Endodermal cell (in vitro differentiated cells): Measurements from ENCODE around the gene CD34. TPM values are rescaled to one million over a fixed set of nuclear protein-coding genes. Genes with fewer than 3 reads are reported as not detected.
A peak's percentile ranks its signal among the peaks of the same experiment; 100 is the strongest.

Experiments
- DNase-seq: peaks from one replicate; pipeline ENCODE4 v3.0.0-alpha.2; 2017
- H3K27ac ChIP-seq: 2 replicates; pipeline ENCODE4 v1.5.1; 2013; ENCODE audit warnings: mild to moderate bottlenecking, low read depth, low read length, moderate library complexity
- H3K27me3 ChIP-seq: 2 replicates; pipeline ENCODE4 v1.6.1; 2013; ENCODE audit warnings: mild to moderate bottlenecking, low read length, moderate library complexity; ENCODE audit not compliant: insufficient read depth, control insufficient read depth, poor library complexity, severe bottlenecking
- H3K36me3 ChIP-seq: 2 replicates; pipeline ENCODE4 v1.7.0; 2013; ENCODE audit warnings: mild to moderate bottlenecking, low read length, moderate library complexity; ENCODE audit not compliant: control insufficient read depth, insufficient read depth
- H3K4me1 ChIP-seq: one replicate; pipeline ENCODE4 v1.7.0; 2013; ENCODE audit warnings: low read length; ENCODE audit not compliant: control insufficient read depth, insufficient read depth
- H3K4me3 ChIP-seq: 2 replicates; pipeline ENCODE4 v1.5.1; 2013; ENCODE audit warnings: mild to moderate bottlenecking, low read length, moderate library complexity
- H3K9ac ChIP-seq: 2 replicates; pipeline ENCODE4 v1.6.1; 2013; ENCODE audit warnings: mild to moderate bottlenecking, low read length, moderate library complexity; ENCODE audit not compliant: poor library complexity, severe bottlenecking; ENCODE audit errors: extremely low read depth
- H3K9me3 ChIP-seq: 2 replicates; pipeline ENCODE4 v1.6.1; 2013; ENCODE audit warnings: mild to moderate bottlenecking, low read length, moderate library complexity; ENCODE audit not compliant: control insufficient read depth
- H3K27ac Mint-ChIP-seq: 2 replicates; pipeline ENCODE4 v1.8.0; 2020; ENCODE audit warnings: mixed read lengths
- H3K27me3 Mint-ChIP-seq: 2 replicates; pipeline ENCODE4 v1.8.0; 2021; ENCODE audit warnings: mild to moderate bottlenecking, mixed read lengths; ENCODE audit not compliant: insufficient read depth
- H3K36me3 Mint-ChIP-seq: 2 replicates; pipeline ENCODE4 v1.8.0; 2020; ENCODE audit warnings: low read depth, mixed read lengths
- H3K4me1 Mint-ChIP-seq: 2 replicates; pipeline ENCODE4 v1.8.0; 2020; ENCODE audit warnings: mixed read lengths
- H3K4me3 Mint-ChIP-seq: 2 replicates; pipeline ENCODE4 v1.8.0; 2020; ENCODE audit warnings: mild to moderate bottlenecking, moderate library complexity, mixed read lengths
- H3K9me3 Mint-ChIP-seq: 2 replicates; pipeline ENCODE4 v1.8.0; 2020; ENCODE audit warnings: mild to moderate bottlenecking, mixed read lengths
- WGBS, 2 experiments: methylation state at CpG; one replicate each; pipeline versions ENCODE4 v1.1.5 to v1.1.7; 2013; ENCODE audit warnings: missing lambda C conversion rate in 2 of 2, mixed read lengths in 1 of 2; ENCODE audit not compliant: insufficient coverage in 1 of 2, insufficient read length in 1 of 2; 5-methylcytosine and 5-hydroxymethylcytosine counted together
- total RNA-seq, 2 donors: library from RNA; stranded (reverse); fragmentation: NEBNext Ultra II Directional in 1 of 2; extraction: Animal tissue kit (Norgen Biotek cat#: 25700) in 1 of 2; gene quantifications; 2 replicates in 1 of 2; 3 replicates in 1 of 2; pipeline ENCODE4 v1.2.1, GENCODE V29; 2021
- TF ChIP-seq, protein P1 (sequence below): fragments of 200-600 bp; sonication (generic); conservative IDR thresholded peaks from 2 replicates; pipeline ENCODE4 v1.5.0; 2021; ENCODE audit warnings: antibody characterized with exemption, mild to moderate bottlenecking

Gene CD34
- total RNA-seq, 2 donors from 2014 or later, result 1.6 to 6.9 TPM

DNA sequence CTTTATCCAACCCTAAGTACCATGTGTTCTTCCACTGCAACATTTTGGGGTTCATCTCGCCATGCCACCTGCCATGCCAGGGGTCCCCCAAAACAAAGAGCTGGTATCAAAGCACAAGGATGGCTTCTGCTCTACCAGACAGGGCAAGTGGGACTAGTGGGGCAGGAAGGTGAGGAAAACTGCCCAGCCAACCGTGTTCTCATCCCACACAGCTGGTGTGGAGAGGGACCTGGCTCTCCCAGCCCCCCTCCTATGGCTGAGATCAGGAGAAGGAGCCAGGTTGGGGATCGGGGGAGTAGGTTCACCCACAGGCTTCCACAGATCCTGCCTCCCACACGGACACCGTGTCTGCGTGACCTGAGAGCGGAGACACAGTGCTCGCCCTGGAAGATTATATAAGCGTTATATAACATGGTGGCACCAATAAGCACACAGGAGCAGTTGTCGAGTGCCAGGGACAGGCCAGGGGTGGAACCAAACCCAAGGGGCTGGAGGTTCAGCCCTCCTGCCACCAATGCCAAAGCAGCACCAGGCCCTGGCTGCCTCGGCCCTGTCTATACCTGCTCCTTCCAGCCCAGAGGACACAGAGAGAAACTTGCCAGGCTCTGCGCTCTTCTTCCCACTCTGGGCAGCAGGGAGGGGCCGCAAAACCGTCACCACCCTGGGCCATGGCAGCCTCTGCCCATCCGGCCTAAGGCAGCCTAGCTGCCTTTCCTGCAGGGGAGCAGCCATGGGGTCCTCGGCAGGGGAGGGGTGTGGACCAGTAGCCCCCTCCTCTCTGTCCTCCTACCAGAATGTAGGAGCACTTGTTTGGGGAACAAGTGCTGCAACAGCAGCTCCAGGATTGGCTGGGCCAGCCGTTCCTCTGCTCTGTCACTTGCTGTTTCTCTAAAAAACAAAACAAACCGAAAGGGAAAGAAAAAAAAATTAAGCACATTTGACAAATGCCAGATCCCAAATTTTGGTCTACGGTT is 43.5 kb downstream of the CD34 start:
- Histone ChIP-seq H3K4me3 (no peak overlapping the region), H3K9ac (no peak overlapping the region), H3K36me3 (no peaks in the 10 kb centered on the region), H3K27me3 (peaks cover 31% of the 10 kb centered on the region), H3K9me3 (no peaks in the 10 kb centered on the region), H3K4me1 (no peaks in the 10 kb centered on the region), H3K27ac (no peak overlapping the region)
- Mint-ChIP-seq H3K27ac (no peak overlapping the region), H3K36me3 (no peaks in the 10 kb centered on the region), H3K27me3 (peaks cover 21% of the 10 kb centered on the region), H3K4me3 (peak overlapping the region; percentile 62), H3K4me1 (peaks cover 2% of the 10 kb centered on the region), H3K9me3 (no peaks in the 10 kb centered on the region)
- 93 to 94% methylated on average over 13 to 19 of the region's 19 CpGs for WGBS, 2 experiments
- TF ChIP-seq, protein P1, sequence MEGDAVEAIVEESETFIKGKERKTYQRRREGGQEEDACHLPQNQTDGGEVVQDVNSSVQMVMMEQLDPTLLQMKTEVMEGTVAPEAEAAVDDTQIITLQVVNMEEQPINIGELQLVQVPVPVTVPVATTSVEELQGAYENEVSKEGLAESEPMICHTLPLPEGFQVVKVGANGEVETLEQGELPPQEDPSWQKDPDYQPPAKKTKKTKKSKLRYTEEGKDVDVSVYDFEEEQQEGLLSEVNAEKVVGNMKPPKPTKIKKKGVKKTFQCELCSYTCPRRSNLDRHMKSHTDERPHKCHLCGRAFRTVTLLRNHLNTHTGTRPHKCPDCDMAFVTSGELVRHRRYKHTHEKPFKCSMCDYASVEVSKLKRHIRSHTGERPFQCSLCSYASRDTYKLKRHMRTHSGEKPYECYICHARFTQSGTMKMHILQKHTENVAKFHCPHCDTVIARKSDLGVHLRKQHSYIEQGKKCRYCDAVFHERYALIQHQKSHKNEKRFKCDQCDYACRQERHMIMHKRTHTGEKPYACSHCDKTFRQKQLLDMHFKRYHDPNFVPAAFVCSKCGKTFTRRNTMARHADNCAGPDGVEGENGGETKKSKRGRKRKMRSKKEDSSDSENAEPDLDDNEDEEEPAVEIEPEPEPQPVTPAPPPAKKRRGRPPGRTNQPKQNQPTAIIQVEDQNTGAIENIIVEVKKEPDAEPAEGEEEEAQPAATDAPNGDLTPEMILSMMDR, result no peak
- peak; percentile 49 for DNase-seq

DNA sequence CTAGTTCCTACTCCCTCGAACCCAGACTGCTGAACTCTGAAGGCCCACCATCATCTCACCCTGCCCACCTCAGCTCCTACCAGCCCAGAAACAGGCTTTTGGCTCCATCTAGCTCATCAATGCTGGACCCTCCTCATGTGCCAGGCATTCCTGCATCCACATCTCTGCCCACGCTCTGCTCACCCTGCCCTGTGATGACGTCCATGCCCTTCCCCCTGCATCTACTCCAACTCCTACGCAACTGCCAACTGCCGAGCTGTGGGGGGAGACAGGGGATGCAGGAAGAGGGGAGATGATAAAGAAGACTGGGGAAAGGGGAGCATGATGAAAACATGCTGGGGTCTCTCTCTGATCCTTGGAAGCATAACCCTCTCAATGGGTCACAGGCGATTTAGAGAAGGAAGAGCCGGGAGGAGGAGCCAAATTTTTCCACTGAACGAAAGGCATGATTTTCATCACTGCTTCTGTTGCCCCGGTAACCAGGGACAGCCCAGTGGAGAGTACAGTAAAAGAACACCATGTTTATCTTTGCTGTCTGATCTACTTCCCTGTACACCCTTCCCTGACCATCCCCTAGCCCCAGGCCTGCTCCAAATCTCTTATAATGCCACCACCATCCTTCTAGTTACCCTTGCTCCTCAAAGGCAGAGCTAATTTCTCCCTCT is 44.3 kb downstream of the CD34 start:
- Mint-ChIP-seq H3K9me3 (no peaks in the 10 kb centered on the region), H3K4me3 (no peak overlapping the region), H3K36me3 (no peaks in the 10 kb centered on the region), H3K4me1 (peaks cover 2% of the 10 kb centered on the region), H3K27me3 (peaks cover 18% of the 10 kb centered on the region), H3K27ac (no peak overlapping the region)
- Histone ChIP-seq H3K9ac (no peak overlapping the region), H3K36me3 (no peaks in the 10 kb centered on the region), H3K27me3 (peaks cover 31% of the 10 kb centered on the region), H3K4me3 (no peak overlapping the region), H3K4me1 (no peaks in the 10 kb centered on the region), H3K27ac (no peak overlapping the region), H3K9me3 (no peaks in the 10 kb centered on the region)
- WGBS, 2 experiments, result 90 to 93% methylated on average over 4 to 9 of the region's 9 CpGs
- peak; percentile 20 for DNase-seq
- TF ChIP-seq, protein P1, result no peak

DNA sequence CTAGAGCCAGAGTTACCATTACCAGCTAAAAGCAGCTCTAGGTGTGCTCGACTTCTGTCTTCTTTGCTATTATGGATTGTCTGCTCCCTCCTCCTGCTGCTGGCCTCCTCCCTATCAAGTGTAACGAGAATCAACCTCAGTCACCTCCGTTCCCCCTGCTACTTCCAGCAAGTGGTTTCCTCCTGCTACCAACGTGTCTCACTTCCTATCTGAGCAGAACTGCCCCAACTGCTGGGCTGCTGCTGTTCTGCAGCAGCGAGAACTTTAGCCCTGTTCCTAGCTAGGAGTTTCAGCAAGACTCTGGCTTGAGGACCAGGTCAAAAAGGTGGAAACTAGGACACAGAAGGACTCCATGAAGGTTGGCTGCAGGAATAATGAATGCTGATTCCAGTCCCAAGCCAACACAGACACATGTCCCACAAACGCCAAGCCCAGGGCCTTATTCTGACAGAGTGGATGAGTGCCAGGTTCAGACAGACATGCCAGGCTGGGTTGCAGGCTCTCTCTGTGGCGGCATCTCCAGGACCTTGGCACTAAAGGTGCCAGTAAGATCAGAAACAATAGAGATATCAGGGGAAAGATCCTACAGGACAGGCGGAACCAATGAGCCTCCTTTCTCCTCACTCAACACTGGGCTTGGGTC is 46.9 kb downstream of the CD34 start:
- DNase-seq, result peak; percentile 46
- H3K9me3 Mint-ChIP-seq, result no peaks in the 10 kb centered on the region
- H3K4me3 ChIP-seq, result no peak overlapping the region
- H3K36me3 ChIP-seq, result no peaks in the 10 kb centered on the region
- no peak overlapping the region for H3K4me3 Mint-ChIP-seq
- H3K27ac Mint-ChIP-seq, result no peak overlapping the region
- peaks cover 2% of the 10 kb centered on the region for H3K4me1 Mint-ChIP-seq
- no peak overlapping the region for H3K9ac ChIP-seq
- no peaks in the 10 kb centered on the region for H3K4me1 ChIP-seq
- H3K27me3 ChIP-seq, result peaks cover 11% of the 10 kb centered on the region
- TF ChIP-seq, protein P1, result no peak
- H3K27me3 Mint-ChIP-seq, result peaks cover 7% of the 10 kb centered on the region
- H3K27ac ChIP-seq, result no peak overlapping the region
- WGBS, 2 experiments, result 83 to 87% methylated on average over 7 to 8 of the region's 8 CpGs
- H3K9me3 ChIP-seq, result no peaks in the 10 kb centered on the region
- H3K36me3 Mint-ChIP-seq, result no peaks in the 10 kb centered on the region
